Keratinocyte (primary cell): Measurements from ENCODE around the gene PGAP1. TPM values are rescaled to one million over a fixed set of nuclear protein-coding genes. Genes with fewer than 3 reads are reported as not detected.
A peak's percentile ranks its signal among the peaks of the same experiment; 100 is the strongest.

Experiments
- DNase-seq: peaks from one replicate; pipeline ENCODE4 v3.0.0-alpha.2; 2011; ENCODE audit warnings: low read depth, missing footprints, low spot score
- FAIRE-seq: peaks from 2 replicates; lab custom pipeline; 2011; peaks lifted over from hg19 to GRCh38; lab: Jason Lieb, UNC
- H2AFZ ChIP-seq: 2 replicates; pipeline ENCODE4 v1.6.0; 2012; ENCODE audit warnings: low read length, control low read depth, inconsistent platforms; ENCODE audit not compliant: control insufficient read depth
- H3K27ac ChIP-seq: 2 replicates; pipeline ENCODE4 v1.5.1; 2011; ENCODE audit warnings: low read length; ENCODE audit not compliant: control insufficient read depth, insufficient read depth
- H3K27me3 ChIP-seq: 3 replicates; pipeline ENCODE4 v1.6.0; 2011; ENCODE audit warnings: low read length; ENCODE audit not compliant: control insufficient read depth, insufficient read depth; ENCODE audit errors: extremely low read depth
- H3K36me3 ChIP-seq, 2 experiments: 2 replicates in 1 of 2; 3 replicates in 1 of 2; pipeline ENCODE4 v1.5.1; 2011; ENCODE audit warnings: low read length in 2 of 2, mild to moderate bottlenecking in 1 of 2; ENCODE audit not compliant: control insufficient read depth in 2 of 2, insufficient read depth in 2 of 2; ENCODE audit errors: extremely low read depth in 1 of 2
- H3K4me1 ChIP-seq: 3 replicates; pipeline ENCODE4 v1.5.1; 2011; ENCODE audit warnings: low read length; ENCODE audit not compliant: control insufficient read depth, insufficient read depth; ENCODE audit errors: extremely low read depth
- H3K4me2 ChIP-seq: 3 replicates; pipeline ENCODE4 v1.6.0; 2011; ENCODE audit warnings: low read depth, low read length; ENCODE audit not compliant: control insufficient read depth, insufficient read depth; ENCODE audit errors: extremely low read depth
- H3K4me3 ChIP-seq, 3 experiments: fragments of 200-600 bp in 1 of 3; sonication (generic) in 1 of 3; 2 replicates in 2 of 3; 3 replicates in 1 of 3; pipeline ENCODE4 v1.5.1; 2011 to 2016; ENCODE audit warnings: low read length in 3 of 3, mild to moderate bottlenecking in 3 of 3, control low read depth in 2 of 3, inconsistent platforms in 1 of 3, low read depth in 1 of 3, mixed read lengths in 1 of 3, mixed run types in 1 of 3, moderate library complexity in 1 of 3; ENCODE audit not compliant: control insufficient read depth in 2 of 3, insufficient read depth in 2 of 3; ENCODE audit errors: extremely low read depth in 1 of 3
- H3K79me2 ChIP-seq: 2 replicates; pipeline ENCODE4 v1.6.0; 2012; ENCODE audit warnings: low read length; ENCODE audit not compliant: control insufficient read depth, insufficient read depth
- H3K9ac ChIP-seq: 3 replicates; pipeline ENCODE4 v1.6.0; 2011; ENCODE audit warnings: low read length; ENCODE audit not compliant: control insufficient read depth, insufficient read depth; ENCODE audit errors: extremely low read depth
- H3K9me1 ChIP-seq: 3 replicates; pipeline ENCODE4 v1.6.0; 2011; ENCODE audit warnings: low read length; ENCODE audit not compliant: control insufficient read depth, insufficient read depth; ENCODE audit errors: extremely low read depth
- H3K9me3 ChIP-seq: 2 replicates; pipeline ENCODE4 v1.5.1; 2012; ENCODE audit warnings: low read depth, low read length; ENCODE audit not compliant: control insufficient read depth
- H4K20me1 ChIP-seq: 3 replicates; pipeline ENCODE4 v1.6.0; 2011; ENCODE audit warnings: low read length; ENCODE audit not compliant: control insufficient read depth, insufficient read depth; ENCODE audit errors: extremely low read depth
- EZH2 ChIP-seq: IDR thresholded peaks from one replicate; pipeline ENCODE4 v1.6.1; 2012; ENCODE audit warnings: inconsistent platforms, mild to moderate bottlenecking, low read length, moderate library complexity
- dilution Hi-C: fragments of 300-500 bp; cut with MboI; formaldehyde crosslinking; loops from one replicate; pipeline ENCODE4 v1.7.0; 2020; ENCODE audit warnings: low sequenced_read_pairs; ENCODE audit not compliant: extremely low pct_ligation_motif_present
- polyA plus RNA-seq, 5 experiments: library from polyadenylated mRNA; depleted of rRNA in 3 of 5; stranded (reverse) in 3 of 5; stranded (forward) in 1 of 5; unstranded in 1 of 5; fragments of >200 nt; gene quantifications; 1 replicate in 1 of 5; 2 replicates in 3 of 5; 3 replicates in 1 of 5; pipeline versions ENCODE4 v1.2.1 to v1.2.3, GENCODE V29; 2011 to 2012; ENCODE audit warnings: missing spikeins in 2 of 5, low read depth in 1 of 5, low replicate concordance in 1 of 5
- TF ChIP-seq, protein P1 (sequence below), 3 experiments: IDR thresholded peaks in 1 of 3; conservative IDR thresholded peaks in 1 of 3; optimal IDR thresholded peaks in 1 of 3; 2 replicates in 2 of 3; 3 replicates in 1 of 3; pipeline versions ENCODE3 to v1.5.1; 2011; ENCODE audit warnings: low read length in 3 of 3, mild to moderate bottlenecking in 3 of 3, moderate library complexity in 2 of 3, control low read depth in 1 of 3, inconsistent platforms in 1 of 3; ENCODE audit not compliant: insufficient read depth in 2 of 3; ENCODE audit errors: extremely low read depth in 1 of 3

Gene PGAP1
- polyA plus RNA-seq, 1 donor (not counting 4 experiments of a cell fraction or from before 2014, with no cell fraction given): 7.1 TPM

DNA sequence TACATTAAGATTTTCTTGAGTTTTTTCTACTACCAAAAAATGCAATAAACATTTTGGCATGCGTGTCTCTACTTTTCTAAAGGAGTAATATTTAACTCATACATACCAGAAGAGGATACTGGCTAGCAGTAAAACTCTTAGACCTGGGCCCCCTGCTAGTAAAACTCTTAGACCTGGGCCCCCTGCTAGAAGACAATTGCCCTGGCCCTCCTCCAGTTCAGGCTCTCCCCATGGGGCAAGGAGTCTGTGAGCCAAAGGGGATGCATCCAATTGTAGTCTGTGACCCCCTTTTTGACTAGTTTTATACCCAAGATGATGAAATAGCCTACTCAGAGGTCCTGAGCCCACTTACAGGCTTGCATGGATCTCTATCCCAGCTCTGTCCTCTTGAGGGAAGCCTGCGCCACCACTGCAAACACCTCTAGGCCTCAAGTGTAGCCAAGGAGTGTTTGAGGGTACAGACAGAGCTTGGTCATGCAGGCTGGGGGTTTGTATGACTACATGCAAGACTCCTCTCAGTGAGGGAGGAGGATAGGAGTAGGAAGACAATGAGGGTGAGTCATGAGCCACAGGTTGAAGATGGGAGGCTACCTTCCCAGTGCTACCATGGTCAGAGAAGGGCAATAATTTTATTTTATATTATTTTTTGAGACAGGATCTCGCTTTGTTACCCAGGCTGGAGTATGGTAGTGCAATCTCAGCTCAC is 45.2 kb upstream of the PGAP1 start:
- Histone ChIP-seq H3K9me3 (no peaks in the 10 kb centered on the region), H4K20me1 (no peaks in the 10 kb centered on the region), H3K36me3 (no peaks in the 10 kb centered on the region), H2AFZ (no peak overlapping the region), H3K4me1 (peaks cover 5% of the 10 kb centered on the region), H3K27me3 (no peaks in the 10 kb centered on the region), H3K9ac (no peak overlapping the region), H3K79me2 (no peaks in the 10 kb centered on the region), H3K4me2 (no peak overlapping the region), H3K27ac (no peak overlapping the region), H3K9me1 (no peaks in the 10 kb centered on the region), H3K4me3 (no peak overlapping the region)
- FAIRE-seq (peak; percentile 58), DNase-seq (no peak)
- dilution Hi-C loops: no loop called here
- no peak for TF ChIP-seq EZH2
- TF ChIP-seq, protein P1, sequence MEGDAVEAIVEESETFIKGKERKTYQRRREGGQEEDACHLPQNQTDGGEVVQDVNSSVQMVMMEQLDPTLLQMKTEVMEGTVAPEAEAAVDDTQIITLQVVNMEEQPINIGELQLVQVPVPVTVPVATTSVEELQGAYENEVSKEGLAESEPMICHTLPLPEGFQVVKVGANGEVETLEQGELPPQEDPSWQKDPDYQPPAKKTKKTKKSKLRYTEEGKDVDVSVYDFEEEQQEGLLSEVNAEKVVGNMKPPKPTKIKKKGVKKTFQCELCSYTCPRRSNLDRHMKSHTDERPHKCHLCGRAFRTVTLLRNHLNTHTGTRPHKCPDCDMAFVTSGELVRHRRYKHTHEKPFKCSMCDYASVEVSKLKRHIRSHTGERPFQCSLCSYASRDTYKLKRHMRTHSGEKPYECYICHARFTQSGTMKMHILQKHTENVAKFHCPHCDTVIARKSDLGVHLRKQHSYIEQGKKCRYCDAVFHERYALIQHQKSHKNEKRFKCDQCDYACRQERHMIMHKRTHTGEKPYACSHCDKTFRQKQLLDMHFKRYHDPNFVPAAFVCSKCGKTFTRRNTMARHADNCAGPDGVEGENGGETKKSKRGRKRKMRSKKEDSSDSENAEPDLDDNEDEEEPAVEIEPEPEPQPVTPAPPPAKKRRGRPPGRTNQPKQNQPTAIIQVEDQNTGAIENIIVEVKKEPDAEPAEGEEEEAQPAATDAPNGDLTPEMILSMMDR (optimal IDR thresholded peaks at IDR 0.05 in 1 of 3, IDR thresholded peaks at IDR 0.05 in 1 of 3, conservative IDR thresholded peaks at IDR 0.05 in 1 of 3; ENCODE audit: extremely low read depth in 1 of 3, insufficient read depth in 2 of 3, low read length in 3 of 3): no peak

DNA sequence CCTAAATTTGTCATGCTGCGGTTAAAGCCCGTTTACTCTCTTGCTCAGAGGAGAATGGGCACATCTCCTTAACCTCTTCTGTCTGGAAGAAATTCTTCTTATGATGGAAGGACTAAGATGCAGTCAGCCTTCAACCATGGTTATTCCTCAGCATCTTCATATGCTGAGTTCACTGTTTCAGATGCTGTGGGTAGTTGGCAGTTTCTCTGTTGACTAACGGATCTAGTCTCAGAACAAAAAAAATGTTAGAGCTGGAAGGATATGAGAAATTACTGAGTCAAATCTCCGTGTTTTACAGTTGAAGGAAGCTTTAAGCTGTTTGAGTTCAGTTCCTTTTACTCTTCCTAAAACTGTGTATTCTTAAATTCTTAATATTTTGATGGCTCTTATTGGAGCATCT is 43.6 kb upstream of the PGAP1 start:
- Histone ChIP-seq H3K9me1 (no peaks in the 10 kb centered on the region), H3K4me1 (peaks cover 7% of the 10 kb centered on the region), H3K4me2 (no peak overlapping the region), H3K9me3 (no peaks in the 10 kb centered on the region), H3K27ac (no peak overlapping the region), H3K36me3 (no peaks in the 10 kb centered on the region), H2AFZ (no peak overlapping the region), H3K27me3 (no peaks in the 10 kb centered on the region), H4K20me1 (no peaks in the 10 kb centered on the region), H3K9ac (no peak overlapping the region), H3K4me3 (no peak overlapping the region), H3K79me2 (no peaks in the 10 kb centered on the region)
- TF ChIP-seq EZH2: no peak
- TF ChIP-seq, protein P1 (optimal IDR thresholded peaks at IDR 0.05 in 1 of 3, IDR thresholded peaks at IDR 0.05 in 1 of 3, conservative IDR thresholded peaks at IDR 0.05 in 1 of 3; ENCODE audit: extremely low read depth in 1 of 3, insufficient read depth in 2 of 3, low read length in 3 of 3): no peak
- no peak for DNase-seq
- dilution Hi-C loops: no loop called here
- FAIRE-seq: no peak
